Posterior cingulate gyrus (tissue), 11 donors: ENCODE data around the gene LAMB1.

Source experiments
- DNase-seq, 10 donors: peaks; one replicate each; pipeline versions ENCODE4 v3.0.0 to v3.0.0-alpha.2; 2020 to 2021; ENCODE audit warnings: mixed read lengths in 3 of 10
- intact Hi-C: fragments of 100-400 bp; cut with DNase I; formaldehyde crosslinking; loops from one replicate; pipeline ENCODE4 v1.15.1; 2023

LAMB1 gene

GRCh38 chr7:107999779-108000560 is 3.0 kb downstream of the LAMB1 start:
- intact Hi-C loops = no loop called here

GRCh38 chr7:107998660-107999480 is 4.1 kb downstream of the LAMB1 start:
- intact Hi-C loops = no loop called here
- no peak for DNase-seq

More at GRCh38 chr7:107999779-108000560, 3.0 kb downstream of the LAMB1 start:
- no peak for DNase-seq

GRCh38 chr7:107998150-107998549 is 4.8 kb downstream of the LAMB1 start:
- intact Hi-C loops = no loop called here
- DNase-seq = no peak

- intact Hi-C loops = no loop called here
- DNase-seq = no peak
Measured at GRCh38 chr7:107996072-107996882, 6.7 kb downstream of the LAMB1 start.

GRCh38 chr7:107995184-107996071 is 7.5 kb downstream of the LAMB1 start:
- no peak for DNase-seq
- intact Hi-C loops = no loop called here

- no peak for DNase-seq
- intact Hi-C loops = no loop called here
Measured at GRCh38 chr7:107994421-107995030, 8.4 kb downstream of the LAMB1 start.

- intact Hi-C loops = no loop called here
- DNase-seq = no peak
Measured at GRCh38 chr7:107993891-107994291, 9.1 kb downstream of the LAMB1 start.

- intact Hi-C loops = no loop called here
- DNase-seq = no peak
Measured at GRCh38 chr7:107989618-107990373, 13.2 kb downstream of the LAMB1 start.

- intact Hi-C loops = no loop called here
- DNase-seq = no peak
Measured at GRCh38 chr7:107982918-107983389, 20.0 kb downstream of the LAMB1 start.

- DNase-seq = no peak
- intact Hi-C loops = no loop called here
Measured at GRCh38 chr7:107982042-107982840, 20.7 kb downstream of the LAMB1 start.

GRCh38 chr7:107981466-107981865 is 21.5 kb downstream of the LAMB1 start:
- intact Hi-C loops = no loop called here
- DNase-seq = no peak

GRCh38 chr7:107980671-107981190 is 22.2 kb downstream of the LAMB1 start:
- intact Hi-C loops = no loop called here
- DNase-seq = no peak

- DNase-seq = no peak
Measured at GRCh38 chr7:107980171-107980570, 22.8 kb downstream of the LAMB1 start.

GRCh38 chr7:107978815-107979408 is 24.0 kb downstream of the LAMB1 start:
- intact Hi-C loops = no loop called here
- DNase-seq = no peak

More at GRCh38 chr7:107980171-107980570, 22.8 kb downstream of the LAMB1 start:
- intact Hi-C loops = no loop called here

- intact Hi-C loops = no loop called here
- DNase-seq = no peak
Measured at GRCh38 chr7:107977048-107977447, 25.9 kb downstream of the LAMB1 start.

- DNase-seq = no peak
- intact Hi-C loops = no loop called here
Measured at GRCh38 chr7:107976620-107977019, 26.3 kb downstream of the LAMB1 start.

GRCh38 chr7:107975394-107976013 is 27.5 kb downstream of the LAMB1 start:
- intact Hi-C loops = no loop called here

More at GRCh38 chr7:107975394-107976013, 27.5 kb downstream of the LAMB1 start:
- no peak for DNase-seq
